HEK293T (cell line): ENCODE results near the gene SOD3.

Source experiments
- BHLHE40 ChIP-seq: fragments of 450-650 bp; IDR thresholded peaks from 2 replicates; pipeline ENCODE4 v1.6.1; 2016; ENCODE audit warnings: mild to moderate bottlenecking, moderate library complexity, borderline replicate concordance
- CTBP1 ChIP-seq: fragments of 450-650 bp; IDR thresholded peaks from 2 replicates; pipeline ENCODE4 v1.6.1; 2016; ENCODE audit warnings: borderline replicate concordance
- ELF4 ChIP-seq: fragments of 450-650 bp; IDR thresholded peaks from 2 replicates; pipeline ENCODE4 v1.6.1; 2017; ENCODE audit warnings: antibody characterized with exemption
- FOXA1 ChIP-seq: fragments of 450-650 bp; IDR thresholded peaks from 2 replicates; pipeline ENCODE4 v1.6.1; 2016; ENCODE audit warnings: mild to moderate bottlenecking
- FOXK2 ChIP-seq: fragments of 450-650 bp; IDR thresholded peaks from 2 replicates; pipeline ENCODE4 v1.6.1; 2016; ENCODE audit warnings: mild to moderate bottlenecking
- FOXM1 ChIP-seq: fragments of 450-650 bp; IDR thresholded peaks from 2 replicates; pipeline ENCODE4 v1.6.1; 2017; ENCODE audit warnings: mild to moderate bottlenecking, borderline replicate concordance
- LEF1 ChIP-seq: fragments of 450-650 bp; IDR thresholded peaks from 2 replicates; pipeline ENCODE4 v1.6.1; 2017; ENCODE audit warnings: mild to moderate bottlenecking, borderline replicate concordance
- NFRKB ChIP-seq: fragments of 450-650 bp; IDR thresholded peaks from 2 replicates; pipeline ENCODE4 v1.6.1; 2016; ENCODE audit warnings: mild to moderate bottlenecking, moderate library complexity
- PKNOX1 ChIP-seq: fragments of 450-650 bp; IDR thresholded peaks from 2 replicates; pipeline ENCODE4 v1.6.1; 2016
- SP1 ChIP-seq: fragments of 450-650 bp; IDR thresholded peaks from 2 replicates; pipeline ENCODE4 v1.6.1; 2017
- SUZ12 ChIP-seq: fragments of 450-650 bp; IDR thresholded peaks from 2 replicates; pipeline ENCODE4 v1.6.1; 2016; ENCODE audit warnings: mild to moderate bottlenecking
- ZNF384 ChIP-seq: fragments of 450-650 bp; IDR thresholded peaks from 2 replicates; pipeline ENCODE4 v1.6.1; 2016

- no peak for TF ChIP-seq FOXA1
- no peak for TF ChIP-seq ELF4
- no peak for TF ChIP-seq FOXK2
- TF ChIP-seq FOXM1 = no peak
- TF ChIP-seq PKNOX1 = no peak
- TF ChIP-seq SP1 = no peak
- TF ChIP-seq NFRKB = no peak
- TF ChIP-seq SUZ12 = no peak
- TF ChIP-seq CTBP1 = no peak
- TF ChIP-seq ZNF384 = no peak
- no peak for TF ChIP-seq LEF1
- TF ChIP-seq BHLHE40 = no peak
These were observed 13.2 kb upstream of the SOD3 start for GRCh38 chr4:24781999-24782745.
